Keratinocyte (primary cell): ENCODE data around the gene CD28. TPM values are rescaled to one million over a fixed set of nuclear protein-coding genes. Genes with fewer than 3 reads are reported as not detected.
"Not testable (repeated sequence)": the region's sequence is repeated elsewhere in the genome, so short reads cannot be mapped to it uniquely, and the experiment has no call there.

Experiments used
- DNase-seq: peaks from one replicate; pipeline ENCODE4 v3.0.0-alpha.2; 2011; ENCODE audit warnings: low read depth, missing footprints, low spot score
- FAIRE-seq: peaks from 2 replicates; lab custom pipeline; 2011; peaks lifted over from hg19 to GRCh38; lab: Jason Lieb, UNC
- H2AFZ ChIP-seq: 2 replicates; pipeline ENCODE4 v1.6.0; 2012; ENCODE audit warnings: low read length, control low read depth, inconsistent platforms; ENCODE audit not compliant: control insufficient read depth
- H3K27ac ChIP-seq: 2 replicates; pipeline ENCODE4 v1.5.1; 2011; ENCODE audit warnings: low read length; ENCODE audit not compliant: control insufficient read depth, insufficient read depth
- H3K27me3 ChIP-seq: 3 replicates; pipeline ENCODE4 v1.6.0; 2011; ENCODE audit warnings: low read length; ENCODE audit not compliant: control insufficient read depth, insufficient read depth; ENCODE audit errors: extremely low read depth
- H3K36me3 ChIP-seq, 2 experiments: 2 replicates in 1 of 2; 3 replicates in 1 of 2; pipeline ENCODE4 v1.5.1; 2011; ENCODE audit warnings: low read length in 2 of 2, mild to moderate bottlenecking in 1 of 2; ENCODE audit not compliant: control insufficient read depth in 2 of 2, insufficient read depth in 2 of 2; ENCODE audit errors: extremely low read depth in 1 of 2
- H3K4me1 ChIP-seq: 3 replicates; pipeline ENCODE4 v1.5.1; 2011; ENCODE audit warnings: low read length; ENCODE audit not compliant: control insufficient read depth, insufficient read depth; ENCODE audit errors: extremely low read depth
- H3K4me2 ChIP-seq: 3 replicates; pipeline ENCODE4 v1.6.0; 2011; ENCODE audit warnings: low read depth, low read length; ENCODE audit not compliant: control insufficient read depth, insufficient read depth; ENCODE audit errors: extremely low read depth
- H3K4me3 ChIP-seq, 3 experiments: fragments of 200-600 bp in 1 of 3; sonication (generic) in 1 of 3; 2 replicates in 2 of 3; 3 replicates in 1 of 3; pipeline ENCODE4 v1.5.1; 2011 to 2016; ENCODE audit warnings: low read length in 3 of 3, mild to moderate bottlenecking in 3 of 3, control low read depth in 2 of 3, inconsistent platforms in 1 of 3, low read depth in 1 of 3, mixed read lengths in 1 of 3, mixed run types in 1 of 3, moderate library complexity in 1 of 3; ENCODE audit not compliant: control insufficient read depth in 2 of 3, insufficient read depth in 2 of 3; ENCODE audit errors: extremely low read depth in 1 of 3
- H3K79me2 ChIP-seq: 2 replicates; pipeline ENCODE4 v1.6.0; 2012; ENCODE audit warnings: low read length; ENCODE audit not compliant: control insufficient read depth, insufficient read depth
- H3K9ac ChIP-seq: 3 replicates; pipeline ENCODE4 v1.6.0; 2011; ENCODE audit warnings: low read length; ENCODE audit not compliant: control insufficient read depth, insufficient read depth; ENCODE audit errors: extremely low read depth
- H3K9me1 ChIP-seq: 3 replicates; pipeline ENCODE4 v1.6.0; 2011; ENCODE audit warnings: low read length; ENCODE audit not compliant: control insufficient read depth, insufficient read depth; ENCODE audit errors: extremely low read depth
- H3K9me3 ChIP-seq: 2 replicates; pipeline ENCODE4 v1.5.1; 2012; ENCODE audit warnings: low read depth, low read length; ENCODE audit not compliant: control insufficient read depth
- H4K20me1 ChIP-seq: 3 replicates; pipeline ENCODE4 v1.6.0; 2011; ENCODE audit warnings: low read length; ENCODE audit not compliant: control insufficient read depth, insufficient read depth; ENCODE audit errors: extremely low read depth
- CTCF ChIP-seq, 3 experiments: IDR thresholded peaks in 1 of 3; conservative IDR thresholded peaks in 1 of 3; optimal IDR thresholded peaks in 1 of 3; 2 replicates in 2 of 3; 3 replicates in 1 of 3; pipeline versions ENCODE3 to v1.5.1; 2011; ENCODE audit warnings: low read length in 3 of 3, mild to moderate bottlenecking in 3 of 3, moderate library complexity in 2 of 3, control low read depth in 1 of 3, inconsistent platforms in 1 of 3; ENCODE audit not compliant: insufficient read depth in 2 of 3; ENCODE audit errors: extremely low read depth in 1 of 3
- EZH2 ChIP-seq: IDR thresholded peaks from one replicate; pipeline ENCODE4 v1.6.1; 2012; ENCODE audit warnings: inconsistent platforms, mild to moderate bottlenecking, low read length, moderate library complexity
- dilution Hi-C: fragments of 300-500 bp; cut with MboI; formaldehyde crosslinking; loops from one replicate; pipeline ENCODE4 v1.7.0; 2020; ENCODE audit warnings: low sequenced_read_pairs; ENCODE audit not compliant: extremely low pct_ligation_motif_present
- polyA plus RNA-seq, 5 experiments: library from polyadenylated mRNA; depleted of rRNA in 3 of 5; stranded (reverse) in 3 of 5; stranded (forward) in 1 of 5; unstranded in 1 of 5; fragments of >200 nt; gene quantifications; 1 replicate in 1 of 5; 2 replicates in 3 of 5; 3 replicates in 1 of 5; pipeline versions ENCODE4 v1.2.1 to v1.2.3, GENCODE V29; 2011 to 2012; ENCODE audit warnings: missing spikeins in 2 of 5, low read depth in 1 of 5, low replicate concordance in 1 of 5

Gene CD28
- polyA plus RNA-seq, 1 donor (not counting 4 experiments of a cell fraction or from before 2014, with no cell fraction given): 0.01 TPM

- Histone ChIP-seq H3K9me1 (no peaks in the 10 kb centered on the region), H3K27me3 (no peaks in the 10 kb centered on the region), H3K36me3 (no peaks in the 10 kb centered on the region), H3K9ac (no peak overlapping the region), H2AFZ (no peak overlapping the region), H4K20me1 (no peaks in the 10 kb centered on the region), H3K27ac (no peak overlapping the region), H3K79me2 (no peaks in the 10 kb centered on the region), H3K4me2 (no peak overlapping the region), H3K9me3 (no peaks in the 10 kb centered on the region), H3K4me3 (no peak overlapping the region), H3K4me1 (no peaks in the 10 kb centered on the region)
- DNase-seq: no peak
- dilution Hi-C loops: no loop called here
- TF ChIP-seq EZH2: no peak
- TF ChIP-seq CTCF (optimal IDR thresholded peaks at IDR 0.05 in 1 of 3, IDR thresholded peaks at IDR 0.05 in 1 of 3, conservative IDR thresholded peaks at IDR 0.05 in 1 of 3; ENCODE audit: extremely low read depth in 1 of 3, insufficient read depth in 2 of 3, low read length in 3 of 3): no peak
- no peak for FAIRE-seq
Observed at GRCh38 chr2:203775684-203776083, 69.2 kb downstream of the CD28 start.

GRCh38 chr2:203777030-203777429, 70.6 kb downstream of the CD28 start:
- no peaks in the 10 kb centered on the region for H3K36me3 ChIP-seq
- H4K20me1 ChIP-seq: no peaks in the 10 kb centered on the region
- no peaks in the 10 kb centered on the region for H3K9me1 ChIP-seq
- peaks cover 3% of the 10 kb centered on the region for H3K4me1 ChIP-seq
- no peaks in the 10 kb centered on the region for H3K27me3 ChIP-seq
- TF ChIP-seq EZH2 (no peak), CTCF (optimal IDR thresholded peaks at IDR 0.05 in 1 of 3, IDR thresholded peaks at IDR 0.05 in 1 of 3, conservative IDR thresholded peaks at IDR 0.05 in 1 of 3; ENCODE audit: extremely low read depth in 1 of 3, insufficient read depth in 2 of 3, low read length in 3 of 3) (no peak)
- no peak overlapping the region for H3K4me2 ChIP-seq
- no peak overlapping the region for H3K27ac ChIP-seq
- H3K9ac ChIP-seq: no peak overlapping the region
- no peak overlapping the region for H2AFZ ChIP-seq
- FAIRE-seq (no peak), DNase-seq (no peak)
- H3K79me2 ChIP-seq: no peaks in the 10 kb centered on the region
- H3K9me3 ChIP-seq: no peaks in the 10 kb centered on the region
- H3K4me3 ChIP-seq: no peak overlapping the region
- dilution Hi-C loops: no loop called here

- FAIRE-seq, dilution Hi-C loops, H3K36me3 ChIP-seq, DNase-seq, H3K27ac ChIP-seq, H3K9ac ChIP-seq, H3K79me2 ChIP-seq, H3K9me3 ChIP-seq, H3K4me3 ChIP-seq, H4K20me1 ChIP-seq, H3K27me3 ChIP-seq, H3K4me2 ChIP-seq, H2AFZ ChIP-seq, H3K9me1 ChIP-seq, H3K4me1 ChIP-seq: not testable (repeated sequence)
Observed at GRCh38 chr2:203779477-203780073, 73.1 kb downstream of the CD28 start.
